Activated CD8-positive, alpha-beta memory T cell treated with anti-CD3 and anti-CD28 coated beads, Interleukin-2, amount 50 U/mL, for 1 hour (primary cell): Measurements from ENCODE around the gene LRFN5.
"Not testable (repeated sequence)": the region's sequence is repeated elsewhere in the genome, so short reads cannot be mapped to it uniquely, and the experiment has no call there.

ENCODE experiments used
- DNase-seq: peaks from one replicate; pipeline ENCODE4 v3.0.0-alpha.2; 2020; ENCODE audit errors: extremely low read depth

The LRFN5 gene

DNA sequence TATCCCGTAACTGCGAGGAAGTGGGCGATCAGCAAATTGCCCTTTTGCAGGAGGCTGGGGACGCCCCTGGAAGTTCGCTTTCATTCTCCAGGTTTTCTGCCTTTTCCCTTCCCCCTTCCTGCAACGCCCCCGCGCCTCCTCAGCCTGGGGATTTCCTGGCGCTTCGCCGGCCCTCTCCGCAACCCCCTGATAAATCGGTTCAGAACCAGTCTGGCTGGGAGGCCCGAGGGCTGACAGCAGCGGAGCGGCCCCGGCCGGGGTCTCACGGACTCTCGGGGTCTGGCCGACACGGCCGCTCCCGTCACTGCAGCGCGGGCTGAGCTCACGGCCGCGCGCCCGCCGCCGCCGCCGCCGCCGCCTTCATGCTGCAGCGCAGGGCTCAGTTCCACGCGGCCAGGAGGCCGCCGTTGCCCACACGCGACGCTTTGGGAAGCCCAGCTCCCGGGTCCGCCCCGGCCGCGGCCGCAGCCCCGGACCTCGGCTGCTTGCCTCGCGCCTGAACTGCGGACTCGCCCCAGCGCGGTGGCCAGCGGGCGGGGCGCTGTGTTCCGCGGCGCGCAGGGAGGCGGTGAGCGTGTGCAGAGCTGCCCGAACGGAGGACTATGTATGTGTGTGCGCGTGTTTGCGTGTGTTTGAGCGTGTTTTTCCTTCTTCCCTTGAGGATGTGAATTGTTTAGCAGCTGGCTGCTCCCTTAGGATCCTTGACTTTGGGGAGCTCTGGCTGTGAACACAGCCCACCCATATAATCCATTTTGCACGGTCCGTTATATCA lies at the start of gene LRFN5:
Gene LRFN5 (plus strand): TSS at position 345 of the 772 bp plus-strand sequence.
- DNase-seq = no peak

DNA sequence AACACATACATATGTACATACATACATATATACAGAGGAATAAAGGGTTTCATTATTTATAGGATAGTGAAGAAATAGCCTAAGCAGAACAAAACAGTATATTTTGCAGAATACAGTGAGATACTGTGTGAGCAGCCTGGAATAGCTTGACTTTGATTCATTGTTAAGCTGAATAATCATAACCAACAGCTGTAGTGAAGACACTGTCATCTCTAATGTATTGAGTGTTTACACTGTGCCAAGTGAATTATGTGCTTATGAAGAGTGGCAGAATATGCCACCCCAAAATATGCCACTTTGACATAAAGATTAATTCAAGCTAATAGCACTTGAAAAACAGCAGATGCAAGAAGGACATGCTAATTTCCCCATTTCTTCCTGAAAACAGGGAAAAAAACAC lies 48.2 kb upstream of the LRFN5 start:
- DNase-seq = no peak

DNA sequence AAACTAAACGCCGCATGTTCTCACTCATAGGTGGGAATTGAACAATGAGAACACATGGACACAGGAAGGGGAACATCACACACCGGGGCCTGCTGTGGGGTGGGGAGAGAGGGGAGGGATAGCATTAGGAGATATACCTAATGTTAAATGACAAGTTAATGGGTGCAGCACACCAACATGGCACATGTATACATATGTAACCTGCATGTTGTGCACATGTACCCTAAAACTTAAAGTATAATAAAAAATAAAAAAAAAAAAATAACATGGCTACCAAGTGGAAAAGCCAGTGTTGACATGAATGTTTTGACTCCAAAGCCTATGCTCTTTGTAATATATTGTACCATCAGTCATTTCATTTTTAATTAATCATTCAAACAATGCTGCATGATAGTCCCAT lies 39.8 kb upstream of the LRFN5 start:
- DNase-seq = not testable (repeated sequence)

DNA sequence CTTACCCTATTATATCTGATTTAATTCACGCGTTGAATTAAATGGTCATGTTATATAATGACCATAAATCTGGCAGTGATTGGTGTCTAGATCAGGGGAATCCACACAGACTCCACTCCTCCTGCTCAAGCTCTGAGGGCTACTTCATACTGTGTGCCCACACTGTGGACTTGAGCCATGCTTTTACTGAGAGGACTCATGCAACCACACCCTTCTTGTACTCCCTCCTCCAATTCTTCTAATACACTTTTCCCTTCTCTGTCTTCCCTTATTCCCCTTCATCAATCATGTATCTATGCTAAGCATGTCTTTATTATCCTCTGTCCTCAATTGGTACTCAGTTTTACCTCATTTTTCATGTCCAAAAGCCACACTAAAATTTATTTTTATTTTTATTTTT lies 37.7 kb upstream of the LRFN5 start:
- no peak for DNase-seq

DNA sequence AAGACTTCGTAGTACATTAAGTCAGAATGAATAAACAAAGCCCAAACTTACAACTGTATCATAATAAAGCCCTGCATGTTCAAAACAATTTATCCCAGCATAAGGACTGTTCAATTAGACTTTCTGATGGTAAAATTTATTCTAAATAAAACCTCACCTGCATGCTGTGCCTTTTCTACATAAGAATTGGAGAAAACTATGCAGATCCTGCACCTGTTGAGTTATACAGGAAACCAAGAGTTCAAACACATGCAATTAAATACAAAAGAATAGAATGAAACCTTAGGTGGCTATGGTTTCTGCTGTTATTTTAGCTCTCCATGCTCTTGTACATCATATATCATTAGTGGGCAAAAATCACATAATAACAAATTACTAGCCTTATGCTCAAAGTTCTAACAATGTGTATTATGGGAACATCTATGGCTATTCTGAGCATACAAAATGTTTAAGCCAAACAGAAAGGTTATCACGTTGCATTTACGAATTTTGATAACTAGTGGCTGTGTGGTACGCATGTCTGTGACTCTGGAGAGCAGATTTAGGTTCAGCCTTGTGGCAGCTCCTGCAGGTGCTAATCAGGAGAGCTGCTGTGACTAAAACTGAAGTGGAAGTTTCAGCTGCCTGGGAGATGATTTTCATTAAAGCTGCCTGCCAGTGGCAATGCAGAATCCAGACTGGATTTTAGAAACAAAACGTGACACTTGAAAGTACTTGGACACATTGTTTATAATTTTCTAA lies 36.1 kb upstream of the LRFN5 start:
- DNase-seq = no peak

DNA sequence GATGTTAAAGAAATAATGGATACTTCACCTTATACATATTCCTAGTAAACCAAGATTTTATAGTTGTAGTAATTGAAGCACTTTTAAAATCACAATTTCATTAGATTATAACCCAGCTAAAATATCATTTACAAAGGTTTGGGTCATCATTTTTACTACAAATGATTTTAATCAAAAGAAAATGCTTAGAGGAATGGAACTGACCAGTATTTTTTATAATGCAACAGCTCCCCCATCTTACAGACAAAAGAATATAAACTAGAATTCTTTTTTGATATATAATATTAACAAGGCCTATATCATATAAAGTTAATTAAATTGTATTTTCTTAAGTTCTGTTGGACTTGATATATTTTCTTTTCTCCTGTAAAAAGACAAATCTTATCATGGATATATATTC lies 20.4 kb upstream of the LRFN5 start:
- no peak for DNase-seq

DNA sequence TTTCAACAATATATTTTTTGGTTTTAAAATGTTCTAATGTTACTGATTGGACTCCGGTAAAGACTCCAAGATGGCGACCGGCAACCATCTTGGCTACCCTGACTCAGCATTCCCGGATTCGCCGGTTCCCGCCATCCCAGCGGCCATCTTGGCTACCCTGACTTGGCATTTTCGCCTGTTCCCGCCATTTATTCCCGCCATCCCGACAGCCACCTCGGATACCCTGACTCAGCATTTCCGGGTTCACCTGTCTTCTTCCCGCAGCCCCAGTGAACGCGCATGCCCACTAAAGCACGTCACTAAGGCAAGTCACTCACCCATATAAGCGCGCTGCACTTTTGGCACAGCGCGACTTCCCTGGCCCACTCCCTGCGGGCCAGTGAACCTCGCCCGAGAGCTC lies 9.0 kb upstream of the LRFN5 start:
- DNase-seq = no peak

DNA sequence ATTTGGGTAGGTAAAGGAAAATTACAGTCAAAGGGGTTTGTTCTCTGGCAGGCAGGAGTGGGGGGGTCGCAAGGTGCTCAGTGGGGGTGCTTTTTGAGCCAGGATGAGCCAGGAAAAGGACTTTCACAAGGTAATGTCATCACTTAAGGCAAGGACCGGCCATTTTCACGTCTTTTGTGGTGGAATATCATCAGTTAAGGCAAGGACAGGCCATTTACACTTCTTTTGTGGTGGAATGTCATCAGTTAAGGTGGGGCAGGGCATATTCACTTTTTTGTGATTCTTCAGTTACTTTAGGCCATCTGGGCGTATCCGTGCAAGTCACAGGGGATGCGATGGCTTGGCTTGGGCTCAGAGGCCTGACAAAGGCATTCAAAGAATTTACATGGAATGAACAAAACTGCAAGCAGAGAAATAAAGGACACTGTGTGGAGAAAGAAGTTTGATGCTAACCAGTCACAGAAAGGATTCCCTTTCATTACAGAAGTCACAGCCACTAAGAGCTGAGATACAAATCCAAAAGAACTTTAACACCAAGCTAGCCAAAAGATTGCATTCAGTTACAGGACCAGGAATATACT lies 6.8 kb upstream of the LRFN5 start:
- not testable (repeated sequence) for DNase-seq

DNA sequence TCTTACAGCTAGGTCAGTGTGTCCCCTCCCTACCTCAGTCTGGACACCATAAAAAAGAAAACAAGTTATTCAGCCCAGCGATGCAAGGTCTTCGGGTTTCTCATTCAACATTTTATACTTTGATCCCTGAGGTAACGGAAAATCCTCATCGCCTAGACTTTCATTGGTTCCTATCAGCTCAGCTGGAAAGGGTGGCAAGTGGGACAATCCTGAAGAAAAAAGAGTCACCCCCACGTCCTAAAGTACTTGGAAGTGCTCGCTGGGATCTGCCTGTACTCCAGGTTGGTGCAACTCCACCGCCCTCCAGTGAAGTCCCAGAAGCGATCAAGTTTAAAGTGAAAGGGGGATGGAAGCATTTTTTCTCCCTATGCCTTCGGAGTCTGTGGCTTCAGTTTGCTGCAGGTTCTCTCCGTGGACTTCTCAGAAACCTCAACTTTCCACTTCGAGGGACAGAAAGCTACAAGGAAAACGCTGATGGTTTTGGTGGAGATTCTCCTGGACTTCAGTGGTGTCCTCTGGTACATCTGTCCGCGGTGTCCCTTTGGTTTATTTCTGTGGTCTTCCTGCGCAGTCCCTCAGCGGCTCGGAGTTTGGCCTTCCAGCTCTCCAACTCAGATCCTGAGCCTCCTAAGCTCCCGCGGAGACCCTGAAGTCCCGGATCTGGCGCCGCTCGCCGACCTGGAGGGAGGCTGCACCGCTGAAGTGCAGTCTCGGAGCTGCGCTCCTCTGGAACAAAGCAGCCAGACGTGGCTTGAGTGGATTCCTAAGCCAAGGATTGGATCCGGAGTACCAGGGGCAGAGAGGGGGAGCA lies 1.8 kb upstream of the LRFN5 start:
- DNase-seq = no peak

DNA sequence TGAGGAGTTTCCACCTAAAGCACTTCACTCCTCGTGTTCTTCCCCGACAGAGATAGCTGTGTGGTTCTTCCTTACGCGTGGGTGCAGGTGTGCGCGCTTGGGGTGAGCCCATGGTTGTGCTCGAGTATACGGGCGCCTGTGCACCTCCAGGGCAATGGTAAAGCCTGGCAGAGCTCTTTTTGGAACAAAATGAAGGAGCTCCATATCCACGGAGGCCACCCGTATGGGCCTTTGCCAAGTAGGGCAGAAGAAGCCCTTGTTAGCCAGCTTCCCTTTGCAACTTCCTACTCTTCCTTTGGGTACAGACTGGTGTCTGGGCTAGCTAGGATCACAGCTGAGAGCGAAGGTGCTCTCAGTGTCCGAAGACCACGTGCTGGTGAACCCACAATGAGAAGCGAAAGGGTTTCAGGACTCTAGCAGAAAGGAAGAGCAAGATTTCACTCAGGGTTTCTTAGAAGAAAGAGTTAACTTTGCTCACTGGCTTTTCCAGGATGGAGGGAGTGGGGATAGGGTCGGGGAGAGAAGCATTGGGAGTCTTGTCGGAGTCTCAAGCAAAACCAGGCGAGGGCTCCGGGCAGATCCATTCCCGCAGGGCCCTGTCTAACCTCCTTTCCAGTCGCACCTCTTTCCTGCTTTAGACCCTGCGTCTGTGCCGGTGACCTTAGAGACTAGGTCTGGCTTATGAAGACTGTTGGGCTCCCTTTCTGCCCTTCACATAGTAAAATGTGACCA lies 960 bp upstream of the LRFN5 start:
- no peak for DNase-seq

DNA sequence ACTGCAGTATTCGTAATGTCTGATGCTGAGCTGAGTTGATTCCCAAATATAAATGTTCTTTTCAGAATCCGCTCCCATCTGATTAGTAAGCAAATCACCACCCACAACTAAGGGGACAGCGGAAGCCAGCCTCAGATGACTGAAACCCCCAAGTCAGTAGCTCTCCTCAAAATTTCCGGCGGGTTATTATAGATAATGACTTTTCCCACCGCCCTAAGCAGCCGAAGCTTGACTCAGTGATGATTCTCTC lies 469 bp upstream of the LRFN5 start:
- DNase-seq = no peak

DNA sequence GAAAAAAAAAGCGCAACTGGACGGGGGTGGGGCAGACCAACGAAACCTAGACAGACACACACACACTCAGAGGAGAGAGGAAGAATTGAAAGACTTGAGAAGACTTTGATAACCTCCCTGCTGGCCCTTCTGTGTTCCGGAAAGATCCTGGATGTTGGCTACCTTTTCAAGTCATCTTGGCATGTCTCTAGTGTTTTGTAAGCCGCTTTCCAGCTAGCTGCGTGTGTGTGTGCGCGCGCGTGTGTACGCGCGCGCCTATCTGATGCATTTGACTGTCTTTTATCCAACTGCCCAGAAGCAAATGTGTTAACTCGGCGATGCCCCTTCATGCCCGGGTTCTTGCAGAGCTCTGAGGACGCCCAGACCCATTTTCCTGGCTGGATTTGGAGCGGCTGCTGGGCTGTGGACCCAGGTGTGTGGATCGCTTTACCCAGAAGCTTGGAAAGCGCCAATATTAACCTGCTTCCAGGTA lies 664 bp downstream of the LRFN5 start:
- no peak for DNase-seq

DNA sequence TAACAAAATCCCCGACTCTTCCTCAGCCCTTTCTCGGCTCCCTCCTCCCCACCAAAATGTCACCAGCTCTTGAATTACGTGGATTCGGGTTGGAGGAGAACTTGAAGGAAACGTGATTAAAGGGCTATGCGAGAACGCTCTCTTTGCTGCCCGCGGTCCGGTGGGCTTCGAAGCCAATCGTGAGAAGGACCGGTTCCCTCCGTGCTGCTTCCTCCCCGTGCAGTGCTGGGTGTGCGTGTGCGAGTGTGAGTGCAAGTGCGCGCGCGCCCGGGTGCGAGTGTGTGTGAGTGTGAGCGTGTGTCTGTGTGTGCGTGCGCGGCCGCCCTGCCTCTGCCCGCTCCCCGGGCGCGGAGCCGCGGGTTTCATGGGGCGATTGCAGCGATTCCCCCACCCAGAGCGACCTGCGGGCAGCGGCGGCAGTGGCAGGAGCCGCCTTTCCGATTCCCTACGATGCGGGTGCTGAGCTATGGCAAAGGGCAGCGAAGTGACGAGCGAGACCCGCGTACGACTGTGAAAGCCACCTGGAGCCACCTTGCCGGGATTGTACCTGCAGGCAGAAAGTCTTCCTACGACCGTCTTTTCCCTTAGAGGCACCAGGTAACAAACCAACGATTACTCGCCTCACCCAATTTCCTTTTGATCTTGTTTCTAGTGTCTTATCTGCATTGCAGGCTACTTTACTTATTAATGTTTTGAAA lies 1.4 kb downstream of the LRFN5 start:
- no peak for DNase-seq

DNA sequence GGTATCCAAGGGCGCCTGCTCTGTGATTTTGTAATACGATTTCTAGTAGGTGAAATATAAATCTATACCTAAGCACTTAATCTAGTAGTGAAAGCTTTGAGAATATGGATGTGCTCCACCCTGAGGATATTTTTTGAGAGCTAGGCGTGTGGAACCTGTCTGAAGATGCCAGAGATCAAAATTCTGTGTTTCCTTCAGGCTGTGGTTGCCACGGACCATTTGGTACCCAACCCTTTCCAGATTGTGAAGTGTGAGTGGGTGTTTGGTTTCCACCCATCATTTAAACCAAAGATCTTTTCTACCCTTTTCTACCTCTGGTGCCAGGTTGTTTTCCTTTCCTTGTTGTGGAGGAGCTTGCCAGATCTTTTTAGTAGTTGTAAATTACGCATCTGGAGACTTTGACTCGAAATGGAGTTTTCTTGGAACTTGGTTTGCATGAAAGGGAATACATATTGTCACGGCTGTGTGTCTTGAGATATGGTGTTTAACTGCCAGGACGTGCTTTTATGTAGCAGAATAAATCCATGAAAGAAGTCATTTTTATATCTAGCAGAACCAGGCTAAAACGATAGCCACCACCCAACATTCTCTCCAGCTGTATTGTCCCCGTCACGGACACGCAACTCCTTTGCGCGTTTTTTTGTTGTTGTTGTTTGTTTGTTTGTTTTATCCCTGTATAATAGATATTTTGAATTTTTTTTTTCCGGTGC lies 2.2 kb downstream of the LRFN5 start:
- no peak for DNase-seq

DNA sequence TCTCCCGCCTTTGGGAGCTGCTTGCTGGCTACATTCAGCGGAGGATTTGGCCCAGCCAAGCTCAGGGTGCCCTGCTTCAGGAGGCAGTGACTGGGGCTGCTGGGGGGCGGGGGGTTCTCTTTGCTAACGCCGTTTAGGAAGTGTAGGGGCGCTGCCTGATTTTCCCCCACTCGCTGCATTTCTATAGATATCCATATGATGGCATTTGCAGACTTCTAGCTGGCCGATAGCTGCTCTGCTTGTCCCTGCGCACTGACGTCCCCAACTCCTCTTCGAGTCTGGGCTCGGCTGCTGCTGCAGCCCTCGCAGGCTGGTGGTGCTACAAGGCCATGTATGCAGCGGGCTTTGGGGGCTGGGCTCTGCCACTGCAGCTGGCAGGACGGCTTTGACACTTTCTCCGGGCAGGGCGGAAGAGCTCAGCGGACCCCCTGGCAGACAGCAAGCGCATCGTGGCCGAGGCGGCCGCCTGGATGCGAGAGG lies 3.1 kb downstream of the LRFN5 start:
- no peak for DNase-seq

DNA sequence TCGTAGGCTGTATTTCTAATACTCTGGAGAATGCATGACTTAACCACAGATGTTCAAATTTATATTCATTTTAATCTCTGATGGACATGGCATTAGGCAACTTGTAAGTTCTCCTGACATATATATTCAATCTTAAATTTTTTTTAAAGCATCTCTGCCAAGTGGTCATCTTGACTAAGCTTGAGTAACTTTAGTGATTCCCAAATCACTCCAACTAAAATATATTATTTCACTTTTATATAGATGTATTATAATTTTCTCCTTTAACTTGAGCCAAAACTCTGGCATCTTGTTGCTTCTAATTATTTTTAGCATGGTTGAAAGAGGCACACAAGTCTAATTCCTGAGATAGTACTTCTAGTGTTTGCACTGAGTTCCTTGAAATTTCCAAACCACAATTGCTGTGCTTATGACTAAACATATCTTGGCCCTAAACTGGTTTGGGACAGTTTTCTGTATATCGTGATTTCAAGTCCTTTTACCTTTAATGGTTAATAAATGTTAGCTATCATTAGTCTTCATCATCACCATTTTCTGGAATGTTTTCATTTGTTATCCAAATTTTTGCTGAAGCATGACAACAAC lies 8.4 kb downstream of the LRFN5 start:
- no peak for DNase-seq

DNA sequence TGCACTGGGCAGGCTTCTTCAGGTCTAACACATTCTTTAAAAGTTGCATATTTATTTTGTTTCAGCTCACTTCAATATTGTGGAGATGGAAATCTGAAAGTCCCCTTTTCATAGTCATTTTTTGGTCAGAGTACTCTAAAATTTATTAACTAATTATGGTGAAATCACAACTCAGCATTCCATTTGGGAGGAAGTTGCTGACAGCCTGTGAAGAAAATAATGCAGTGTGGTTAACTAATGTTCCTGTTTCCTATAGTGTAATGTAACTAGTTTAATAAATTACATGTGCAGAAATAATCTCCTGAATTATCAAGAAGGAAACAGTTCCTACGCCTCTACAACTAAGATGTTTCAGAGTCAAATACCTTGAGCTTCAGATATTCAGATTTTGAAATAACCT lies 17.1 kb downstream of the LRFN5 start:
- no peak for DNase-seq

DNA sequence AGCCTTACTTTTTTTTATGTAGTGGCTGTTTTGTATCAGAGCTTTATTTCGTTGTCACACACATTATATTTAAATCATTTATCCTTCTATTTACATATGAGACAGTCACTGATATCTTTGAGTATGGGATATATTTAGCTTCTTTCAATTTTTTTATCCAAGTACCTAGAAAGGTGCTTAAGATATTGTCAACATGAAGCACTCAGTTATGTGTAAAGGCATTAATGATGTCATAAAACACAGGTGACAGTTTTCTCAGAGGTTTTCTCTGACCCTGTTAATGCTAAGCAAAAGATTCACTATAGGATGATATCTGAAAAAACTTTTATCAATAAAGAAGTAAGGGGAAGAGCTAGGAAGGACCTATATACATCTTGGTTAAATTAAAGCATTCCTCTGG lies 23.2 kb downstream of the LRFN5 start:
- DNase-seq = no peak

DNA sequence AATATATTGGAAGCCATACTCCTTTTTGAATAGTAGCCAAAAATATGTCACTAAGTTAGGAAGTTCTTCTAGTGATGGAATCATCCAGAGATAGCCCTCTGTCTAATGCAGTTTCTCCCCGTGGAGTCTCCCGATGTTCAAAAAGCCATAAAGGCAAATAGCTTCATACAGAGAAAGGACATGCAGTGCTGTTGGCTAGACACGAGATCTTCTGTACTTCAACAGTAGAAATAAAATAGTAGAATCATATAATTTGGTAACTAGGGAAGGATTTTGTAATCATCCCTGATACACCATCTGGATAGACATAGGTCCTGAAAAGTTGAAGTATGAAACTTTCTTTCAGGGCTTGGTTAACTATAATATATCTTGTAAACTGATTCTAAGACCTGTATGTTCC lies 27.6 kb downstream of the LRFN5 start:
- DNase-seq = no peak
